Endothelial cell (in vitro differentiated cells): ENCODE results near the gene P3H4. TPM values are rescaled to one million over a fixed set of nuclear protein-coding genes. Genes with fewer than 3 reads are reported as not detected.

ENCODE experiments used
- DNase-seq: peaks from one replicate; pipeline ENCODE4 v3.0.0; 2021; ENCODE audit warnings: low spot score
- H3K27ac Mint-ChIP-seq: one replicate; pipeline ENCODE4 v1.8.0; 2021; ENCODE audit warnings: mixed read lengths, inconsistent platforms; ENCODE audit not compliant: unreplicated experiment
- H3K27me3 Mint-ChIP-seq: one replicate; pipeline ENCODE4 v1.8.0; 2021; ENCODE audit warnings: mild to moderate bottlenecking, moderate library complexity, mixed read lengths, inconsistent platforms; ENCODE audit not compliant: unreplicated experiment
- H3K36me3 Mint-ChIP-seq: one replicate; pipeline ENCODE4 v1.8.0; 2021; ENCODE audit warnings: mild to moderate bottlenecking, low read depth, mixed read lengths, inconsistent platforms; ENCODE audit not compliant: unreplicated experiment
- H3K4me1 Mint-ChIP-seq: one replicate; pipeline ENCODE4 v1.8.0; 2021; ENCODE audit warnings: mild to moderate bottlenecking, mixed read lengths, inconsistent platforms; ENCODE audit not compliant: unreplicated experiment
- H3K4me3 Mint-ChIP-seq: one replicate; pipeline ENCODE4 v1.8.0; 2021; ENCODE audit warnings: mild to moderate bottlenecking, mixed read lengths, inconsistent platforms; ENCODE audit not compliant: unreplicated experiment
- H3K9me3 Mint-ChIP-seq: one replicate; pipeline ENCODE4 v1.8.0; 2021; ENCODE audit warnings: mixed read lengths, inconsistent platforms; ENCODE audit not compliant: unreplicated experiment
- total RNA-seq: library from RNA; stranded (reverse); fragmentation: NEBNext Ultra II Directional; extraction: Animal tissue kit (Norgen Biotek cat#: 25700); gene quantifications from one replicate; pipeline ENCODE4 v1.2.1, GENCODE V29; 2021; ENCODE audit not compliant: unreplicated experiment
- TF ChIP-seq, protein P1 (sequence below): fragments of 200-600 bp; sonication (generic); IDR thresholded peaks from one replicate; pipeline ENCODE4 v1.5.0; 2021; ENCODE audit warnings: antibody characterized with exemption; ENCODE audit not compliant: unreplicated experiment

P3H4 gene
- total RNA-seq, 1 donor from 2014 or later: 22.6 TPM

DNA sequence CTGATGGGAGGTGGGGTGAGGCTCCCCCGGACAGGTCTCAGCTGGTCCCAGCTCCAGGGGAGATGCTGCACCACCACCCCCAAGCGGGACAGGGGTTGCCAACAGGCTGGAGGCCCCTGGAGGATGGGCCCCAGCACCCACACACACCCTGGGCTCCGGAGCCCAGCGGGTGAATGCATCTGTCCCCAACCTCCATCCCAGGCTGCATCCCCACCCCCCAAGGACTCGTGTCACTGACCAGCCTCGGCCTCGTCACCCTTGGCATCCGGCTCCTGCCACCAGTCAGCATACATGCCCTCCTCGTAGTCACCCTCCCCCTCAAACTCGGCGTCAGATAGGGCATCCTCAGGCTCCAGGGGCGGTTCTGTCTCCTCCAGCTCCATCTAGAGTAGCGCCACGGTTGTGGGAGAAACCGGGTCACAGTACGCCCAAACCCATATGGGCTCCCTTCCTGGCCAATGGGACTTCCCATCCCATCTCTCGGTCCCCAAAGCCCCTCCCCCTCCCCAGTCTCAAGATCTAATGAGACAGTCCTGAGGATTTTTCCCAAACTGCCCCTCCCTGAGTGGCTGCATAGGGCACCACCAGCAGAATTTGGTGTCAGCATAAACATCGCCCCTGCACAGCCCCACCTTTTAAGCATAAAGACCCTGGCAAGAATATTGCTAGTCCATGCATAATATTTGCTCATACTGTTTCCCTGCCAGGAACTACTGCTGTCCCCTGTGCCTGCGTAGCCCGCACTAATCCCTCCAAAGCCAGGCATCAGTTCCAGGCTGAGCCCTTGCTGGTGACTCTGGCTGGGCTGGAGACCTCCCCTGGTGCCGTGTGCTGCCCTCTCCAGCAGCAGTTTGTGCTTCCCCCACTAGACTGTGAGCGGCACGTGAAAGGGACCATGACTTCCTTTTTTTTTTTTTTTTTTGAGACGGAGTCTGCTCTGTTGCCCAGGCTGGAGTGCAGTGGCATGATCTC, 8.4 kb downstream of the P3H4 start:
- H3K4me1 Mint-ChIP-seq: peaks cover 19% of the 10 kb centered on the region
- TF ChIP-seq, protein P1, sequence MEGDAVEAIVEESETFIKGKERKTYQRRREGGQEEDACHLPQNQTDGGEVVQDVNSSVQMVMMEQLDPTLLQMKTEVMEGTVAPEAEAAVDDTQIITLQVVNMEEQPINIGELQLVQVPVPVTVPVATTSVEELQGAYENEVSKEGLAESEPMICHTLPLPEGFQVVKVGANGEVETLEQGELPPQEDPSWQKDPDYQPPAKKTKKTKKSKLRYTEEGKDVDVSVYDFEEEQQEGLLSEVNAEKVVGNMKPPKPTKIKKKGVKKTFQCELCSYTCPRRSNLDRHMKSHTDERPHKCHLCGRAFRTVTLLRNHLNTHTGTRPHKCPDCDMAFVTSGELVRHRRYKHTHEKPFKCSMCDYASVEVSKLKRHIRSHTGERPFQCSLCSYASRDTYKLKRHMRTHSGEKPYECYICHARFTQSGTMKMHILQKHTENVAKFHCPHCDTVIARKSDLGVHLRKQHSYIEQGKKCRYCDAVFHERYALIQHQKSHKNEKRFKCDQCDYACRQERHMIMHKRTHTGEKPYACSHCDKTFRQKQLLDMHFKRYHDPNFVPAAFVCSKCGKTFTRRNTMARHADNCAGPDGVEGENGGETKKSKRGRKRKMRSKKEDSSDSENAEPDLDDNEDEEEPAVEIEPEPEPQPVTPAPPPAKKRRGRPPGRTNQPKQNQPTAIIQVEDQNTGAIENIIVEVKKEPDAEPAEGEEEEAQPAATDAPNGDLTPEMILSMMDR: no peak
- H3K9me3 Mint-ChIP-seq: no peaks in the 10 kb centered on the region
- no peak overlapping the region for H3K27ac Mint-ChIP-seq
- no peak overlapping the region for H3K4me3 Mint-ChIP-seq
- H3K27me3 Mint-ChIP-seq: peaks cover 6% of the 10 kb centered on the region
- DNase-seq: no peak
- H3K36me3 Mint-ChIP-seq: peaks cover 4% of the 10 kb centered on the region

DNA sequence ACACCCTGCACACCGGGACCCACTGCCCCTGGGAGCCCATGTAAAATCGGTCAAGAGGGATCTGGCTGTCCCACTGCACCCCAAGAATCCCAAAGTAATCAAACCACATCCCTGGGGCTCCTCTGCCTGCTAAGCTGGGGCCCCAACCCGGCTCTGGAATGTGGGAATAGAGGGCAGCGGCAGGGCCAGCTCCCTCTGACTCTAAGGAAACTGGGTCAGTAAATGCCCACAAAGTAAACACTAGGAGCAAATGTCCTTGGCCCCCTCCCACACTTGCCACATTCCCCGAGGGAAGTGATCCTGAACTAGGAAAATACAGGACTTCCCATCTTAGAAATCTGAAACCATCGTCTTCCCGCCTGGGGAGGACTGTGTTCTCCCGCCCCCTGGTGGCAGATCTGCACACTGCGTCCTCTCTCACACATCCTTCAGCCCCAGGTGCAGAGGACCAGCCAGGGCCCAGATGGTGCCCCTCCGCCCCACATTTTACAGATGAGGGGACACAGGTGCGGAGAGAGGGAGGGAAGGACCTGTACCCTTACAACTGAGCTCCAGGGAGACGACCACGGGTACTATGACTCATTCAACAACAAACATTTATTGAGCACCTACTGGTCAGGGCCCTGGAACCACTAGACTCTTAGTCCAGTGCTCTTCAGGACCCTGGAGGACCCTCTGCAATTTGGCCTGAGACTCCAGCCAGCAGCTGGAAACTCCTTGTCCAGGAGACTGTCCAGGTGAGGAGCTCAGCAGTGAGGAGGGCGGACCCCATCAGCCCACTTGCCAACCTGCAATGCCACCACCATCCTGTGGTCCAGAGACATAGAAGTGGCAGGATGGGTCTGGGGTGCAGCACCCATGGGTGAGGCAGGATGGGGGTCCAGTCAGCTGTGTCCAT, 10.1 kb downstream of the P3H4 start:
- H3K27me3 Mint-ChIP-seq: peaks cover 6% of the 10 kb centered on the region
- H3K4me1 Mint-ChIP-seq: peaks cover 19% of the 10 kb centered on the region
- DNase-seq: peak; percentile 88
- H3K9me3 Mint-ChIP-seq: no peaks in the 10 kb centered on the region
- peaks cover 4% of the 10 kb centered on the region for H3K36me3 Mint-ChIP-seq
- TF ChIP-seq, protein P1: peak; percentile 97
- H3K27ac Mint-ChIP-seq: no peak overlapping the region
- peak overlapping the region; percentile 8 for H3K4me3 Mint-ChIP-seq

DNA sequence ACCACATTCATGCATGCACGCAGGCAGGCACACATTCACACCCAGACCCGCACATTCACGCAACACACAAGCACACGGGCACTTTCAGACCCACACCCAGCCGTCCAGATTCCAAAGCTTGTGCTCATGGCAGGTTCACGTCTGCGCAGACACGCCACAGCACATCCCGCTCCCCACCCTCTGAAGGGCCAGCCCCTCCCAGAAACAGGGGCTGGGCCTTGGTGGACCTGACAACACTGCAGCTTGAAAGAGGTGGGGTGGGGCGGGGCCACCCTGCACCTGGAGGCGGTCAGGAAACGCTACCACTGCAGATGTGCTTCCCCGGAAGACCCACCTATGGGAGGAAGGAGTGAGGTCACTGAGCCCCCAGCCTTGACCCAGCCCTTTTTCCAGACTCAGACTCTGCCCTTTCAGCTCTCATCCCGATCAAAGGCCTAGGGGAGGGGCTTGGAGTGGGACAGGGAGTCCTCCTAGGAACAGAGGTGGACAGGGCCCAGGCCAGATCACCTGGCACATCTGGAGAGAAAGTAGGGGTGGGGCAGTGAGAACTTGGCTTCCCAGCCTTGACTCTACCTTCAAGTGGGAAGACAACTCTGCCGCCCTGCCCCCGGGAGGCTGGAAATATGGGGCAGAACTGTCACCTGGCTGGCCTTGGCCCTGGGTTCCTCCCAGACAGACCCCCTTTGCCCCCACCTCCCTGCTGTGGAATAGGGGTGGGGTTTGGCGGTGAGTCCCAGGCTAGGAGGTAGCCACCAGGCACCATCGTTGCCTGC, 11.0 kb downstream of the P3H4 start:
- Mint-ChIP-seq H3K4me3 (no peak overlapping the region), H3K27ac (peak overlapping the region; percentile 77), H3K4me1 (peaks cover 19% of the 10 kb centered on the region), H3K27me3 (peaks cover 6% of the 10 kb centered on the region), H3K9me3 (no peaks in the 10 kb centered on the region), H3K36me3 (peaks cover 4% of the 10 kb centered on the region)
- TF ChIP-seq, protein P1: no peak
- DNase-seq: no peak

- H3K4me3 Mint-ChIP-seq: no peak overlapping the region
- peaks cover 19% of the 10 kb centered on the region for H3K4me1 Mint-ChIP-seq
- peaks cover 4% of the 10 kb centered on the region for H3K27me3 Mint-ChIP-seq
- no peaks in the 10 kb centered on the region for H3K36me3 Mint-ChIP-seq
- no peak for DNase-seq
- TF ChIP-seq, protein P1: no peak
- H3K9me3 Mint-ChIP-seq: no peaks in the 10 kb centered on the region
- H3K27ac Mint-ChIP-seq: no peak overlapping the region
Observed at GRCh38 chr17:41799366-41799765, 12.4 kb downstream of the P3H4 start.
